KMS-11 (cell line): ENCODE data around the gene GRIN3A.

Experiments used
- H2AFZ ChIP-seq: fragments of 200-600 bp; sonication (generic); 2 replicates; pipeline ENCODE4 v1.6.1; 2016; ENCODE audit warnings: antibody characterized with exemption, mixed run types, low read depth
- H3K27ac ChIP-seq: fragments of 200-600 bp; sonication (generic); 2 replicates; pipeline ENCODE4 v1.6.1; 2016; ENCODE audit warnings: mild to moderate bottlenecking, mixed run types
- H3K27me3 ChIP-seq: fragments of 200-600 bp; sonication (generic); 2 replicates; pipeline ENCODE4 v1.6.1; 2017; ENCODE audit warnings: mild to moderate bottlenecking, low read depth, mixed run types, moderate library complexity; ENCODE audit not compliant: insufficient read depth
- H3K36me3 ChIP-seq: fragments of 200-600 bp; sonication (generic); 2 replicates; pipeline ENCODE4 v1.6.1; 2017; ENCODE audit warnings: mild to moderate bottlenecking, mixed run types; ENCODE audit not compliant: insufficient read depth
- H3K4me1 ChIP-seq: fragments of 200-600 bp; sonication (generic); 2 replicates; pipeline ENCODE4 v1.6.1; 2016; ENCODE audit warnings: mild to moderate bottlenecking, low read depth, mixed run types; ENCODE audit not compliant: poor library complexity, severe bottlenecking
- H3K4me2 ChIP-seq: fragments of 200-600 bp; sonication (generic); 2 replicates; pipeline ENCODE4 v1.7.0; 2016; ENCODE audit warnings: mild to moderate bottlenecking, mixed run types
- H3K4me3 ChIP-seq: fragments of 200-600 bp; sonication (generic); IDR thresholded peaks from 2 replicates; pipeline ENCODE4 v1.6.1; 2017; ENCODE audit warnings: low read depth, low read length, mixed read lengths; ENCODE audit not compliant: insufficient read depth
- H3K79me2 ChIP-seq: fragments of 200-600 bp; sonication (generic); 2 replicates; pipeline ENCODE4 v1.6.1; 2016; ENCODE audit warnings: low read depth, mixed run types; ENCODE audit not compliant: insufficient read depth
- H3K9ac ChIP-seq: fragments of 200-600 bp; sonication (generic); 2 replicates; pipeline ENCODE4 v1.6.1; 2016; ENCODE audit warnings: mild to moderate bottlenecking, mixed run types
- H4K20me1 ChIP-seq: fragments of 200-600 bp; sonication (generic); 2 replicates; pipeline ENCODE4 v1.6.1; 2016; ENCODE audit warnings: mild to moderate bottlenecking, mixed run types; ENCODE audit not compliant: insufficient read depth
- CTCF ChIP-seq: fragments of 200-600 bp; sonication (generic); conservative IDR thresholded peaks from 2 replicates; pipeline ENCODE4 v1.6.1; 2017; ENCODE audit warnings: low read depth, mild to moderate bottlenecking, antibody characterized with exemption, low read length, moderate library complexity, mixed read lengths

The GRIN3A gene

GRCh38 chr9:101628173-101628572, 110.3 kb downstream of the GRIN3A start:
- Histone ChIP-seq H3K27me3 (no peaks in the 10 kb centered on the region), H4K20me1 (no peaks in the 10 kb centered on the region), H3K79me2 (no peaks in the 10 kb centered on the region), H2AFZ (no peak overlapping the region), H3K4me2 (no peak overlapping the region), H3K4me3 (no peak overlapping the region), H3K4me1 (no peaks in the 10 kb centered on the region), H3K27ac (no peak overlapping the region), H3K9ac (no peak overlapping the region), H3K36me3 (no peaks in the 10 kb centered on the region)
- TF ChIP-seq CTCF = no peak

GRCh38 chr9:101626295-101626694, 112.2 kb downstream of the GRIN3A start:
- no peaks in the 10 kb centered on the region for H4K20me1 ChIP-seq
- no peak overlapping the region for H3K4me3 ChIP-seq
- H3K79me2 ChIP-seq = no peaks in the 10 kb centered on the region
- no peak overlapping the region for H3K27ac ChIP-seq
- no peak for TF ChIP-seq CTCF
- H2AFZ ChIP-seq = no peak overlapping the region
- H3K9ac ChIP-seq = no peak overlapping the region
- H3K4me2 ChIP-seq = no peak overlapping the region
- H3K27me3 ChIP-seq = no peaks in the 10 kb centered on the region
- H3K36me3 ChIP-seq = no peaks in the 10 kb centered on the region
- no peaks in the 10 kb centered on the region for H3K4me1 ChIP-seq

GRCh38 chr9:101625876-101626275, 112.6 kb downstream of the GRIN3A start:
- no peaks in the 10 kb centered on the region for H4K20me1 ChIP-seq
- no peaks in the 10 kb centered on the region for H3K36me3 ChIP-seq
- H3K27ac ChIP-seq = no peak overlapping the region
- H2AFZ ChIP-seq = no peak overlapping the region
- H3K79me2 ChIP-seq = no peaks in the 10 kb centered on the region
- H3K27me3 ChIP-seq = no peaks in the 10 kb centered on the region
- TF ChIP-seq CTCF = no peak
- no peak overlapping the region for H3K9ac ChIP-seq
- H3K4me1 ChIP-seq = no peaks in the 10 kb centered on the region
- H3K4me2 ChIP-seq = no peak overlapping the region
- H3K4me3 ChIP-seq = no peak overlapping the region

GRCh38 chr9:101620452-101620851, 118.0 kb downstream of the GRIN3A start:
- H4K20me1 ChIP-seq = no peaks in the 10 kb centered on the region

More at GRCh38 chr9:101620452-101620851, 118.0 kb downstream of the GRIN3A start:
- Histone ChIP-seq H3K36me3 (no peaks in the 10 kb centered on the region), H3K9ac (no peak overlapping the region), H3K27me3 (no peaks in the 10 kb centered on the region), H3K79me2 (no peaks in the 10 kb centered on the region), H3K4me3 (no peak overlapping the region), H3K27ac (no peak overlapping the region), H3K4me1 (peaks cover 6% of the 10 kb centered on the region), H2AFZ (no peak overlapping the region), H3K4me2 (no peak overlapping the region)
- TF ChIP-seq CTCF = no peak
